A549 (cell line): ENCODE measurements around the gene ZC2HC1B. TPM values are rescaled to one million over a fixed set of nuclear protein-coding genes. Genes with fewer than 3 reads are reported as not detected.

Experiments used
- ATAC-seq, 2 experiments: fragments of 200-7000 bp in 1 of 2; fragments of >200 bp in 1 of 2; cut with Nextera tagmentation in 1 of 2; cut with Tn5 transposase in 1 of 2; 3 replicates each; pipeline versions ENCODE4 v1.8.0 to v1.9.1; 2018 to 2020; ENCODE audit warnings: mild to moderate bottlenecking in 1 of 2, moderate library complexity in 1 of 2
- CTCF ChIA-PET: fragments of 300-600 bp; sonication (Branson Sonifier 250); formaldehyde crosslinking; extraction: SDS; loops from one replicate; lab custom pipeline; 2021; ENCODE audit warnings: antibody characterized with exemption, inconsistent platforms; lab: Yijun Ruan, JAX
- POLR2A ChIA-PET: fragments of 350-600 bp; formaldehyde crosslinking; extraction: SDS; loops from one replicate; lab custom pipeline; 2021; ENCODE audit warnings: antibody characterized with exemption, inconsistent platforms; lab: Yijun Ruan, JAX
- DNase-seq, 2 experiments: peaks; one replicate each; pipeline versions ENCODE4 v3.0.0 to v3.0.0-alpha.2; 2011 to 2016; ENCODE audit warnings: low read depth in 1 of 2, low spot score in 1 of 2
- FAIRE-seq: peaks from 2 replicates; lab custom pipeline; 2011; peaks lifted over from hg19 to GRCh38; lab: Jason Lieb, UNC
- H3K27ac ChIP-seq, 2 experiments: fragments of >200 bp; sonication (Bioruptor Twin); formaldehyde crosslinking; 3 replicates each; pipeline ENCODE4 v1.5.1; 2016 to 2017
- H3K4me1 ChIP-seq: fragments of >200 bp; sonication (Bioruptor Twin); formaldehyde crosslinking; 3 replicates; pipeline ENCODE4 v1.6.1; 2016
- H3K4me2 ChIP-seq: fragments of >200 bp; sonication (Bioruptor Twin); formaldehyde crosslinking; 3 replicates; pipeline ENCODE4 v1.6.1; 2016
- H3K4me3 ChIP-seq: fragments of >200 bp; sonication (Bioruptor Twin); formaldehyde crosslinking; 3 replicates; pipeline ENCODE4 v1.5.1; 2016
- H3K9me3 ChIP-seq: fragments of >200 bp; sonication (Bioruptor Twin); formaldehyde crosslinking; 3 replicates; pipeline ENCODE4 v1.6.1; 2016
- BHLHE40 ChIP-seq: IDR thresholded peaks from 2 replicates; pipeline ENCODE4 v1.6.1; 2012; ENCODE audit warnings: low read depth, low read length, inconsistent platforms
- CBX2 ChIP-seq: fragments of 200-600 bp; sonication (generic); IDR thresholded peaks from 2 replicates; pipeline ENCODE4 v1.6.1; 2016; ENCODE audit warnings: low read depth, mild to moderate bottlenecking, borderline replicate concordance
- CBX8 ChIP-seq: fragments of 200-600 bp; sonication (generic); IDR thresholded peaks from 2 replicates; pipeline ENCODE4 v1.6.1; 2016
- CHD2 ChIP-seq: fragments of 150-350 bp; IDR thresholded peaks from 2 replicates; pipeline ENCODE4 v1.6.1; 2014; ENCODE audit warnings: low read length; ENCODE audit not compliant: partially characterized antibody
- E2F6 ChIP-seq: IDR thresholded peaks from 2 replicates; pipeline ENCODE4 v1.6.1; 2012; ENCODE audit warnings: low read depth, borderline replicate concordance
- EHMT2 ChIP-seq: fragments of 200-600 bp; sonication (generic); IDR thresholded peaks from 2 replicates; pipeline ENCODE4 v1.6.1; 2016; ENCODE audit warnings: antibody characterized with exemption, low read depth, mild to moderate bottlenecking, moderate library complexity
- ELK1 ChIP-seq: fragments of 150-350 bp; IDR thresholded peaks from 2 replicates; pipeline ENCODE4 v1.6.1; 2014; ENCODE audit warnings: low read depth, mild to moderate bottlenecking, low read length
- EP300 ChIP-seq, 2 experiments: fragments of >200 bp; sonication (Bioruptor Twin); formaldehyde crosslinking; IDR thresholded peaks; 2 replicates in 1 of 2; 3 replicates in 1 of 2; pipeline ENCODE4 v1.6.1; 2016 to 2017
- FOSB ChIP-seq: fragments of 250-450 bp; sonication (Bioruptor Pico); IDR thresholded peaks from 2 replicates; pipeline ENCODE4 v1.5.0; 2020; ENCODE audit warnings: mild to moderate bottlenecking, moderate library complexity
- GATA3 ChIP-seq: IDR thresholded peaks from 2 replicates; pipeline ENCODE4 v1.6.1; 2012; ENCODE audit warnings: borderline replicate concordance
- HDAC2 ChIP-seq: fragments of 200-600 bp; sonication (generic); IDR thresholded peaks from 2 replicates; pipeline ENCODE4 v1.6.1; 2016
- HEYL ChIP-seq: fragments of 250-450 bp; sonication (Bioruptor Pico); IDR thresholded peaks from 2 replicates; pipeline ENCODE4 v1.8.0; 2021; ENCODE audit warnings: mild to moderate bottlenecking, moderate library complexity
- HMGXB4 ChIP-seq: fragments of 250-450 bp; sonication (Bioruptor Pico); IDR thresholded peaks from 2 replicates; pipeline ENCODE4 v1.5.0; 2021; ENCODE audit warnings: mild to moderate bottlenecking, moderate library complexity, borderline replicate concordance
- HOXA7 ChIP-seq: fragments of 250-450 bp; sonication (Bioruptor Pico); IDR thresholded peaks from 2 replicates; pipeline ENCODE4 v1.5.0; 2020; ENCODE audit warnings: mild to moderate bottlenecking, moderate library complexity
- HOXB13 ChIP-seq: fragments of 250-450 bp; sonication (Bioruptor Pico); IDR thresholded peaks from 2 replicates; pipeline ENCODE4 v1.5.0; 2020; ENCODE audit warnings: low read depth, mild to moderate bottlenecking, moderate library complexity
- HOXB5 ChIP-seq: fragments of 250-450 bp; sonication (Bioruptor Pico); IDR thresholded peaks from 2 replicates; pipeline ENCODE4 v1.5.0; 2020; ENCODE audit warnings: mild to moderate bottlenecking, moderate library complexity
- JUN ChIP-seq, 2 experiments: fragments of >200 bp; sonication (Bioruptor Twin); formaldehyde crosslinking; IDR thresholded peaks; 2 replicates in 1 of 2; 3 replicates in 1 of 2; pipeline ENCODE4 v1.6.1; 2016 to 2017
- MAX ChIP-seq: IDR thresholded peaks from 2 replicates; pipeline ENCODE4 v1.6.1; 2012
- MAZ ChIP-seq: fragments of 150-350 bp; IDR thresholded peaks from 2 replicates; pipeline ENCODE4 v1.6.1; 2014; ENCODE audit warnings: antibody characterized with exemption, low read depth, low read length, borderline replicate concordance
- NFE2L2 ChIP-seq: fragments of 150-350 bp; conservative IDR thresholded peaks from 2 replicates; pipeline ENCODE4 v1.6.1; 2014; ENCODE audit warnings: low read length
- NR3C1 ChIP-seq: fragments of >200 bp; sonication (Bioruptor Twin); formaldehyde crosslinking; IDR thresholded peaks from 3 replicates; pipeline ENCODE4 v1.6.1; 2017
- PBX3 ChIP-seq: IDR thresholded peaks from 2 replicates; pipeline ENCODE4 v1.6.1; 2012
- POLR2A ChIP-seq: IDR thresholded peaks from 2 replicates; pipeline ENCODE4 v1.6.1; 2012; ENCODE audit warnings: mild to moderate bottlenecking, low read length
- POLR2AphosphoS2 ChIP-seq: conservative IDR thresholded peaks from 2 replicates; pipeline ENCODE4 v1.6.1; 2012; ENCODE audit warnings: low read length, improper control_type of control experiment, inconsistent platforms
- RAD21 ChIP-seq, 2 experiments: fragments of >200 bp in 1 of 2; sonication (Bioruptor Twin) in 1 of 2; formaldehyde crosslinking in 1 of 2; IDR thresholded peaks in 1 of 2; conservative IDR thresholded peaks in 1 of 2; 2 replicates in 1 of 2; 3 replicates in 1 of 2; pipeline ENCODE4 v1.6.1; 2012 to 2018; ENCODE audit warnings: inconsistent platforms in 1 of 2
- RARB ChIP-seq: fragments of 250-450 bp; sonication (Bioruptor Pico); IDR thresholded peaks from 2 replicates; pipeline ENCODE4 v1.8.0; 2021; ENCODE audit warnings: mild to moderate bottlenecking, moderate library complexity
- REST ChIP-seq: fragments of 200-600 bp; sonication (generic); IDR thresholded peaks from 2 replicates; pipeline ENCODE4 v1.6.1; 2016; ENCODE audit warnings: antibody characterized with exemption, mild to moderate bottlenecking, moderate library complexity
- RFX5 ChIP-seq: fragments of 450-650 bp; IDR thresholded peaks from 2 replicates; pipeline ENCODE4 v1.7.1; 2014; ENCODE audit warnings: antibody characterized with exemption, mild to moderate bottlenecking, moderate library complexity
- ZC3H11A ChIP-seq: fragments of 450-650 bp; IDR thresholded peaks from 2 replicates; pipeline ENCODE4 v1.6.1; 2014; ENCODE audit warnings: antibody characterized with exemption, mild to moderate bottlenecking
- ZFP36 ChIP-seq: fragments of 450-650 bp; IDR thresholded peaks from 2 replicates; pipeline ENCODE4 v1.6.1; 2014; ENCODE audit warnings: borderline replicate concordance; ENCODE audit not compliant: partially characterized antibody
- ZNF302 ChIP-seq: fragments of 250-450 bp; sonication (Bioruptor Pico); IDR thresholded peaks from 2 replicates; pipeline ENCODE4 v1.9.0; 2021; ENCODE audit warnings: inconsistent platforms, mild to moderate bottlenecking, moderate library complexity
- WGBS: methylation state at CpG from one replicate; pipeline ENCODE4 v1.1.6; 2017; ENCODE audit errors: missing lambda C conversion rate; 5-methylcytosine and 5-hydroxymethylcytosine counted together
- polyA minus RNA-seq: library from RNA; depleted of rRNA, polyadenylated mRNA; stranded (reverse); fragments of >200 nt; gene quantifications from 2 replicates; pipeline ENCODE4 v1.2.3, GENCODE V29; 2011; rRNA and poly(A)+ RNA removed
- polyA plus RNA-seq, 4 experiments: library from polyadenylated mRNA; depleted of rRNA in 3 of 4; stranded (reverse); fragments of >200 nt; fragmentation: RNase III in 1 of 4; extraction: RNeasy Plus Mini Kit Qiagen cat#74134 plus additional on column Dnase treatment in 1 of 4; gene quantifications; 2 replicates in 3 of 4; 3 replicates in 1 of 4; pipeline ENCODE4 v1.2.3, GENCODE V29; 2011 to 2017

The ZC2HC1B gene
- not detected in 2 replicates for polyA plus RNA-seq (2011; rRNA removed)
- not detected in 2 replicates for polyA plus RNA-seq (2012; cell fraction: cytosol; rRNA removed)
- not detected in 2 replicates for polyA plus RNA-seq (2012; cell fraction: nucleus; rRNA removed)
- polyA plus RNA-seq (2017; fragmentation: RNase III; extraction: RNeasy Plus Mini Kit Qiagen cat#74134 plus additional on column Dnase treatment), result not detected in 3 replicates
- polyA minus RNA-seq, result not detected in 2 replicates

GRCh38 chr6:143864234-143864633 is at the start of gene ZC2HC1B:
TSS of gene ZC2HC1B (plus strand) at chr6:143864474. CDS start at chr6:143864540, 66 bp downstream.
- Histone ChIP-seq H3K4me2 (no peak within 1 kb of the TSS), H3K4me1 (no peaks in the 10 kb centered on the region), H3K9me3 (0 out of 3 replicates have a peak, but pooled peaks cover 2% of the 10 kb centered on the region), H3K27ac (no peak within 1 kb of the TSS), H3K4me3 (no peak within 1 kb of the TSS)
- WGBS, result 95% methylated on average over 1 of the region's 1 CpG
- POLR2A ChIA-PET, result no interaction called here
- DNase-seq (no peak), FAIRE-seq (no peak), ATAC-seq (no peak)
- TF ChIP-seq E2F6, result no peak
- no peak for TF ChIP-seq REST
- TF ChIP-seq HDAC2, result no peak
- TF ChIP-seq ELK1, result no peak
- TF ChIP-seq PBX3, result no peak
- TF ChIP-seq NFE2L2, result no peak
- no peak for TF ChIP-seq RARB (CRISPR knock-in tag)
- TF ChIP-seq CBX8, result no peak
- TF ChIP-seq POLR2A, result no peak
- no peak for TF ChIP-seq EP300 (IDR thresholded peaks at IDR 0.05)
- TF ChIP-seq FOSB (CRISPR knock-in tag), result no peak
- no peak for TF ChIP-seq HEYL
- no peak for TF ChIP-seq EHMT2
- no peak for TF ChIP-seq CBX2
- no peak for TF ChIP-seq MAZ
- no peak for TF ChIP-seq JUN (IDR thresholded peaks at IDR 0.05)
- TF ChIP-seq MAX, result no peak
- TF ChIP-seq ZFP36, result no peak
- TF ChIP-seq HOXA7 (CRISPR knock-in tag), result no peak
- CTCF ChIA-PET, result no interaction called here

GRCh38 chr6:143817621-143818020 is 46.7 kb upstream of the ZC2HC1B start:
- no peak overlapping the region for H3K4me2 ChIP-seq
- CTCF ChIA-PET, result no interaction called here
- POLR2A ChIA-PET, result no interaction called here
- DNase-seq (no peak), FAIRE-seq (no peak), ATAC-seq (no peak)
- H3K4me1 ChIP-seq, result no peaks in the 10 kb centered on the region
- no peak overlapping the region for H3K4me3 ChIP-seq
- H3K9me3 ChIP-seq, result no peaks in the 10 kb centered on the region
- no peak overlapping the region for H3K27ac ChIP-seq
- TF ChIP-seq GATA3 (no peak), ELK1 (no peak), BHLHE40 (no peak), NFE2L2 (no peak), ZNF302 (no peak), HEYL (no peak), POLR2AphosphoS2 (no peak), HOXB13 (CRISPR knock-in tag) (no peak), CHD2 (no peak), HMGXB4 (CRISPR knock-in tag) (no peak), RFX5 (no peak), ZC3H11A (no peak), JUN (IDR thresholded peaks at IDR 0.05) (no peak), RAD21 (conservative IDR thresholded peaks at IDR 0.05 in 1 of 2, IDR thresholded peaks at IDR 0.05 in 1 of 2) (no peak), HOXB5 (CRISPR knock-in tag) (no peak), NR3C1 (no peak)
